SU-DHL-6 (cell line): Measurements from ENCODE around the gene SHTN1.

Experiments
- H2AFZ ChIP-seq: fragments of 200-600 bp; sonication (generic); 2 replicates; pipeline ENCODE4 v1.6.1; 2014; ENCODE audit warnings: low read depth, mild to moderate bottlenecking, moderate library complexity, mixed read lengths, antibody characterized with exemption, low read length; ENCODE audit not compliant: severe bottlenecking
- H3F3A ChIP-seq: fragments of 200-600 bp; shearing (Covaris generic); 2 replicates; pipeline ENCODE4 v1.6.0; 2016; ENCODE audit warnings: antibody characterized with exemption, mild to moderate bottlenecking; ENCODE audit not compliant: insufficient read depth
- H3K27ac ChIP-seq: fragments of 200-600 bp; sonication (generic); 2 replicates; pipeline ENCODE4 v1.5.1; 2016; ENCODE audit warnings: low read depth, mild to moderate bottlenecking, low read length, moderate library complexity, mixed read lengths
- H3K27me3 ChIP-seq: fragments of 200-600 bp; sonication (generic), shearing (Covaris generic); 2 replicates; pipeline ENCODE4 v1.6.0; 2014; ENCODE audit warnings: mild to moderate bottlenecking, low read length
- H3K36me3 ChIP-seq: fragments of 200-600 bp; sonication (generic); 2 replicates; pipeline ENCODE4 v1.6.1; 2014; ENCODE audit warnings: mild to moderate bottlenecking, low read length, mixed read lengths
- H3K4me2 ChIP-seq: fragments of 300-600, 200-600 bp; shearing (Covaris generic), sonication (generic); 2 replicates; pipeline ENCODE4 v1.6.0; 2014; ENCODE audit warnings: low read length, low read depth, mild to moderate bottlenecking; ENCODE audit not compliant: poor library complexity, severe bottlenecking
- H3K4me3 ChIP-seq: fragments of 200-600 bp; sonication (generic); 2 replicates; pipeline ENCODE4 v1.5.1; 2014; ENCODE audit warnings: antibody characterized with exemption, low read length, mild to moderate bottlenecking, mixed read lengths; ENCODE audit not compliant: insufficient read depth, poor library complexity, severe bottlenecking
- H3K79me2 ChIP-seq: fragments of 200-600 bp; sonication (generic); 2 replicates; pipeline ENCODE4 v1.6.1; 2014; ENCODE audit warnings: mild to moderate bottlenecking, low read length, moderate library complexity; ENCODE audit not compliant: insufficient read depth
- H3K9ac ChIP-seq: fragments of 200-600 bp; sonication (generic); 2 replicates; pipeline ENCODE4 v1.7.0; 2014; ENCODE audit warnings: mild to moderate bottlenecking, low read length
- H3K9me2 ChIP-seq: fragments of 200-600 bp; sonication (generic); replicated peaks from 2 replicates; pipeline ENCODE4 v1.6.1; 2014; ENCODE audit warnings: low read length; ENCODE audit not compliant: insufficient read depth
- H3K9me3 ChIP-seq: fragments of 200-600 bp; sonication (generic); 2 replicates; pipeline ENCODE4 v1.6.1; 2014; ENCODE audit warnings: low read length, mixed read lengths; ENCODE audit not compliant: insufficient read depth
- H4K20me1 ChIP-seq: fragments of 200-600 bp; sonication (generic); 2 replicates; pipeline ENCODE4 v1.6.1; 2014; ENCODE audit warnings: low read depth, mild to moderate bottlenecking, antibody characterized with exemption, low read length, moderate library complexity, mixed read lengths
- EZH2phosphoT487 ChIP-seq: fragments of 200-600 bp; sonication (generic), shearing (Covaris generic); conservative IDR thresholded peaks from 2 replicates; pipeline ENCODE4 v1.6.1; 2018; ENCODE audit warnings: mild to moderate bottlenecking, antibody characterized with exemption, low read length, moderate library complexity, mixed read lengths
- TF ChIP-seq, protein P1 (sequence below): fragments of 200-600 bp; sonication (generic); IDR thresholded peaks from one replicate; pipeline ENCODE4 v1.5.1; 2017; ENCODE audit warnings: antibody characterized with exemption, mild to moderate bottlenecking, low read length, moderate library complexity; ENCODE audit not compliant: insufficient read depth, poor library complexity, severe bottlenecking

SHTN1 gene

GRCh38 chr10:116852246-116852645, 152.7 kb downstream of the SHTN1 start:
- no peak overlapping the region for H3K4me3 ChIP-seq
- no peak overlapping the region for H2AFZ ChIP-seq
- H3F3A ChIP-seq: no peaks in the 10 kb centered on the region
- no peaks in the 10 kb centered on the region for H3K9me3 ChIP-seq
- TF ChIP-seq EZH2phosphoT487: no peak
- TF ChIP-seq, protein P1, sequence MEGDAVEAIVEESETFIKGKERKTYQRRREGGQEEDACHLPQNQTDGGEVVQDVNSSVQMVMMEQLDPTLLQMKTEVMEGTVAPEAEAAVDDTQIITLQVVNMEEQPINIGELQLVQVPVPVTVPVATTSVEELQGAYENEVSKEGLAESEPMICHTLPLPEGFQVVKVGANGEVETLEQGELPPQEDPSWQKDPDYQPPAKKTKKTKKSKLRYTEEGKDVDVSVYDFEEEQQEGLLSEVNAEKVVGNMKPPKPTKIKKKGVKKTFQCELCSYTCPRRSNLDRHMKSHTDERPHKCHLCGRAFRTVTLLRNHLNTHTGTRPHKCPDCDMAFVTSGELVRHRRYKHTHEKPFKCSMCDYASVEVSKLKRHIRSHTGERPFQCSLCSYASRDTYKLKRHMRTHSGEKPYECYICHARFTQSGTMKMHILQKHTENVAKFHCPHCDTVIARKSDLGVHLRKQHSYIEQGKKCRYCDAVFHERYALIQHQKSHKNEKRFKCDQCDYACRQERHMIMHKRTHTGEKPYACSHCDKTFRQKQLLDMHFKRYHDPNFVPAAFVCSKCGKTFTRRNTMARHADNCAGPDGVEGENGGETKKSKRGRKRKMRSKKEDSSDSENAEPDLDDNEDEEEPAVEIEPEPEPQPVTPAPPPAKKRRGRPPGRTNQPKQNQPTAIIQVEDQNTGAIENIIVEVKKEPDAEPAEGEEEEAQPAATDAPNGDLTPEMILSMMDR: no peak
- no peaks in the 10 kb centered on the region for H4K20me1 ChIP-seq
- H3K79me2 ChIP-seq: no peaks in the 10 kb centered on the region
- H3K9ac ChIP-seq: no peak overlapping the region
- no peak overlapping the region for H3K27ac ChIP-seq
- H3K36me3 ChIP-seq: no peaks in the 10 kb centered on the region
- no peaks in the 10 kb centered on the region for H3K27me3 ChIP-seq
- H3K4me2 ChIP-seq: no peak overlapping the region
- H3K9me2 ChIP-seq: no peaks in the 10 kb centered on the region

DNA sequence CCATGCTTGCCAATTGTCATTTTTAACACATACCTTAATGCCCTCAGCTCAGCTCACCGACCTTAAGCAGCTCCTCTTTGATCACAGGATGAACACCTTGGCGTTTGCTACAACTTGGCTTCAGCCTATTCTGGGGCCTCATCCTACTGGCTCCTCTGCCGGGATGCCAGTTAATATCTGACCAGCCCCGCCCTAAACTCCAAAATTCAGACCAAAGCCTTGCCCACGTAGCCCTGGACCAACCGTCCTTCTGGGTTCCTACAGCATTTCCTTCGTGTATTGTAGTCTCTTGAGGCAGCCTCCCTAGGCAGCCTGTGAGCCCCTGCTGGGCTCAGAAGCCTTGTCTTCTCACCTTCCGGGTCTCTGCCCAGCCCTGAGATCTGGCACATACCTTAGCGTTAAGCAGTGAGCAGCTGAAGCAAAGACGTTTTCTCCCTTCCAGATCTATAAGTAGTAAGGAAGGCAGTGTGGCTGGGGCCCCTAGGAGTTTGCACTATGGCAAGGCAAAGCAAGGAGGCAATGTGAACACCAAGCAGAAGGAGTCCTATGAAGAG, 154.9 kb downstream of the SHTN1 start:
- H3K27me3 ChIP-seq: no peaks in the 10 kb centered on the region
- TF ChIP-seq, protein P1: no peak
- no peak for TF ChIP-seq EZH2phosphoT487
- H3K9ac ChIP-seq: 0 out of 2 replicates have a peak overlapping the region, but pooled peaks have one; percentile 45
- H4K20me1 ChIP-seq: no peaks in the 10 kb centered on the region
- H3K9me2 ChIP-seq: no peaks in the 10 kb centered on the region
- H3K36me3 ChIP-seq: no peaks in the 10 kb centered on the region
- H2AFZ ChIP-seq: no peak overlapping the region
- H3K79me2 ChIP-seq: no peaks in the 10 kb centered on the region
- H3K4me2 ChIP-seq: peak overlapping the region; percentile 2
- H3K27ac ChIP-seq: no peak overlapping the region
- no peaks in the 10 kb centered on the region for H3F3A ChIP-seq
- no peaks in the 10 kb centered on the region for H3K9me3 ChIP-seq
- H3K4me3 ChIP-seq: no peak overlapping the region

GRCh38 chr10:116849248-116850057, 155.5 kb downstream of the SHTN1 start, which contains the start of gene ENO4:
TSS of gene ENO4 (plus strand) at chr10:116849499. CDS start at chr10:116849567, 68 bp downstream.
- Histone ChIP-seq H3K9me2 (no peaks in the 10 kb centered on the region), H3K79me2 (no peaks in the 10 kb centered on the region), H3K4me2 (peak within 1 kb of the TSS; percentile 35), H3F3A (no peaks in the 10 kb centered on the region), H3K9me3 (no peaks in the 10 kb centered on the region), H3K9ac (peak within 1 kb of the TSS; percentile 45), H3K4me3 (peak within 1 kb of the TSS; percentile 29), H2AFZ (peak within 1 kb of the TSS; percentile 17), H3K27ac (peak within 1 kb of the TSS; percentile 28), H3K27me3 (no peaks in the 10 kb centered on the region), H4K20me1 (no peaks in the 10 kb centered on the region), H3K36me3 (no peaks in the 10 kb centered on the region)
- TF ChIP-seq, protein P1: no peak
- no peak for TF ChIP-seq EZH2phosphoT487
